Left lobe of liver (tissue), 2 donors: ENCODE measurements around the gene LGALS7B. TPM values are rescaled to one million over a fixed set of nuclear protein-coding genes. Genes with fewer than 3 reads are reported as not detected.
"Not testable (repeated sequence)": the region's sequence is repeated elsewhere in the genome, so short reads cannot be mapped to it uniquely, and the experiment has no call there.

Experiments used
- ATAC-seq: fragments of 200-7000 bp; cut with Tn5 transposase; one replicate; pipeline ENCODE4 v1.9.1; 2020; ENCODE audit warnings: mild to moderate bottlenecking, moderate library complexity
- DNase-seq: peaks from one replicate; pipeline ENCODE4 v3.0.0-alpha.2; 2020; ENCODE audit warnings: low spot score
- total RNA-seq: library from RNA; stranded (reverse); gene quantifications from one replicate; pipeline ENCODE4 v1.2.1, GENCODE V29; 2021
- donor health status: DM: no; HTN: no; CAD: no; lungs with moderate emphysema.
- donor health status: DM: no; HTN: yes; CAD: no.

The LGALS7B gene
- total RNA-seq, 1 donor from 2014 or later: not detected

DNA sequence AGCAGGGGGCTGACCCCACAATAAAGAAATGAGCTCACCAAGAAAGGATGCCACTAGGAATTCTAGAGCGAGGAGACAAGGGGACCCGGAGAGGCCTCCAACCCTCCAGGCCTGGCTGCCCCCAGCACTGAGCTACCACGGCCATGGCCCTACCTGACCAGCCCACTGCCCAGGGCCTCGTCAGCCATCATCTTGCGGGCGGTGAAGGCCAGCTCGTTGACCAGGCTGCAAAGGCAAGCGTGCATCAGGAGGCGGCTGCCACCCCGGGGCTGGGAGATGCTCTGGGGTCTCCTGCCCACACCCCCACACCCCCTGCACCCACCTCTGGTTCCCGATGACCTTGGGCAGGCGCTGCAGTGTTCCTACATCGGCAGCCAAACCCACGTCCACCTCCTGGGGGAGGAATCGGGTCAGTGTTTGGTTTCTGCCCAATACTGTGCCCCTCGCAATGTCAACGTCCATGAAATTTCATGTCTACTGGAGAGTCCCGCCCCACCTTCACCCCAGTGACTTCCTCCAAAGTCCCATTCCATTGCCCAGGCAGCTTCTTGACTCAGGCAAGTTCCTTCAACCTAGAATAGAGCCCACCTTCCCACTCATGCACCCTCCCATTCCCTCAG lies 27.2 kb downstream of the LGALS7B start:
- DNase-seq (no peak), ATAC-seq (no peak)

DNA sequence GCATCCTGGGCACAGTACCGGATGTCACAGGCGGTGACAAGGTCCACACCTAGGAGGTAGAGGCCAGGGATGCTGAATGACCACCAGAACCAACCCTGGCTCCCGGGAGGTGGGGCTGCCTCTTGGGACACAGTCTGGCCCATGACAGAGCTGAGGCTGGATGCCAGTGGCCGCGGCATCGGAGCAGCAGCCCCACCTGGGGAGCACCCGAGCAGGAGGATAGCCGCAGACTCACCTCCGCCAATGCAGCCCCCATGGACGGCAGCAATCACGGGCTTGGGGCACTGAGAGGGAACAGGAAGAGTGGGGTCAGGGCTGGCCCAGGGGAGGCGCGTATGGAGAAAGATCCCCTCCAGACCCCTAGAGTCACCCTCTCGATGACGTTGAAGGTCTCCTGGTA lies 28.1 kb downstream of the LGALS7B start:
- ATAC-seq (no peak), DNase-seq (no peak)

DNA sequence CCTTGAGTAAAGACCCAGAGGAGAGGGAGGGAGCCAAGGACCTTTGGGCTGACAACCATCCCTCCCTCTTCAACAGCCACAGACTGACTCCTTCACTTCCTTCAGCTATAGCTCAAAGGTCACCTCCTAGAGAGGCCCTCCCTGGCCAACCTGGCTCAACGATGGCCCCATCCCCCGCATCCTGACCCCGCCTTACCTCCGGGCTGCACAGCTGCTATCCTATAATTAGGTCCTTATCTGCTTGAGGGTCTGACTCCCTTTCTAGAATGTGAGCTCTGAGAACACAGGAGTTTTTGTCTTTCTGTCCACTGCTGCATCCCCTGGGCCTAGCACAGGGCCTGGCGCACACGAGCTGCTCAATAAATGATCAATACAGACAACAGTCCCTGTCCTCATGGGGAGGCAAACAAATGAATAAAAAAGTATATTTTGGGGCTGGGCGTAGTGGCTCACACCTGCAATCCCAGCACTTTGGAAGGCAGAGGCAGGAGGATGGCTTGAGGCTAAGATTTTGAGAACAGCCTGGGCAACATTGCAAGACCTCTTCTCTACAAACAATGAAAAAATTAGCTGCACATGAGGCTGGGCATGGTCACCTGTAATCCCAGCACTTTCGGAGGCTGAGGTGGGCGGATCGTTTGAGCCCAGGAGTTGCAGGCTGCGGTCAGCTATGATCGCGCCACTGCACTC lies 30.4 kb downstream of the LGALS7B start:
- ATAC-seq: peak; percentile 43
- DNase-seq: no peak

GRCh38 chr19:38821230-38821825 lies 32.3 kb downstream of the LGALS7B start:
- DNase-seq, ATAC-seq: not testable (repeated sequence)

- ATAC-seq, DNase-seq: not testable (repeated sequence)
Observed at GRCh38 chr19:38825936-38826335, 36.9 kb downstream of the LGALS7B start.

DNA sequence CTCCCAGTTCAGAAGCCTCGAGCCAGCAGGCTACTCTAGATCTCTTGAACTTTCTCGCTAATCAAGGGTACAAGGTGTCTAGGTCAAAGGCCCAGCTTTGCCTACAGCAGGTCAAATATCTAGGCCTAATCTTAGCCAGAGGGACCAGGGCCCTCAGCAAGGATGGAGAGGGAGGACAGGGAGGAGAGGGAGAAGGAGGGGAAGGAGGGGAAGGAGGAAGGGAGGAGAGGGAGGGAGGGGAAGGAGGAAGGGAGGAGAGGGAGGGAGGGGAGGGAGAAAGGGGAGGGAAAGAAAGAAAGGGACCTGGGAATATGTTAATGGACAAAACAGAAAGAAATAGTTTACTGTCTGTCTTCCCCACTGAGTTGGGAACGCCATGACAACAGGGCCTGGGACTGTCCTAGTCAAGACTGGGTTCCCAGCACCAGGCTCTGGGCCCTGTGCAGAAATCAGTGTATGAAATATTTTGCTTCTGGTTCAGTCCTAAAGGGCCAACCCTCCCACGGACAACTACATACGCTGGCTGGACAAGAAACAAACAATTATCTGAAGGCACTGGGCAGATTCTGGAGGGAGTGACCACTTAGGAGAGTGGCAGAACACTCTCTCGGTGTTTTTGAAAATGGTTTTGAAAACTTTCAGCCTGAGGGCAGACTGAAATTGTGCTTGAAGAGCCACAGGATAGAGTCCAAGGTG lies 38.0 kb downstream of the LGALS7B start:
- no peak for DNase-seq
- no peak for ATAC-seq

- not testable (repeated sequence) for DNase-seq, ATAC-seq
Observed at GRCh38 chr19:38829203-38829602, 40.2 kb downstream of the LGALS7B start.

DNA sequence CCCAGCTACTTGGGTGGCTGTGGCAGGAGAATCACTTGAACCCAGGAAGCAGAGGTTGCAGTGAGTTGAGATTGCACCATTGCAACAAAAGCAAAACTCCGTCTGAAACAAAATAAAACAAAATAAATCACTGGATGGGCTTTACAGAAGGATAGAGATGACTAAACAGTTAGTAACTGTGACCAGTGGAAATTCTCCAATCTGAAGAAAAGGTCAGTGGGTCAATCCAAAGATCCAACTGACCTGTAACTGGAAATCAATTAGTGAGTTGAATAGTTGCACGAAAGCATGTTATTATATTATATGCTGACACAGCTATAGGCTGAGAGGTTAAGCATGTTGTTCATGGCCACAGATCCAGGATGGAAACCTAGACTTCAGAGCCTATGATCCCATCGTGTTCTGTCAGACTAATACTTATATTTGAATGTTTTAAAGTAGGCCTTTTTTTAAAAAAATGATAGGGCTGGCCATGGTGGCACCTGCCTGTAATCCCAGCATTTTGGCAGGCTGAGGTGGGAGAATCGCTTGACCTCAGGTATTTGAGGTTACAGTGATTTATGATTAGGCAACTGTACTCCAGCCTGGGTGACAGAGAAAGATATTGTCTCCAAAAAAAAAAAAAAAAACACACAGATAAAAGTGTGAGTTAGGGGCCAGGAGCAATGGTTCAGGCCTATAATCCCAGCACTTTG lies 41.2 kb downstream of the LGALS7B start:
- no peak for ATAC-seq
- no peak for DNase-seq

DNA sequence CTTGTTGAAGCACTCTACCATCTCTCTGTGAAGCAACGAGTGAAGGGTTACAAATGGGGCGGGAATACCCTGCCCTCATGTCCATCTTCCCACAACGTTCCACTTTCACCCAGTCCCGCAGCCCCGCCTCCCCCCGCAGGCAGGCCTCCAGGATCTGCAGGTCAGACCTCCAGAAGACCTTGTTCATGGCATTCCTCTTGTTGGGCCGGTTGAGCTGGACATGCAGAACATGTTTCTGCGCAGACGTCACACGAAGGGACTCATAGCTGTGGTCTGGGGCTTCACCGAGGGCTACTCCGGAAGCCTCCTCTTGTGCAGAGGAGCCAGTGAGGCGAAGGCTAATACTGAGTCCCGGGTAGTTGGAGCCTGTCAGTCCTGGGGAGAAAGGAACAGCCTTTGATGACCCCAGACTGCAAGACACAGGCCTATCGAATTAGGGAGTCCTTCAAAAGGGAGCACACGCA lies 42.2 kb downstream of the LGALS7B start:
- DNase-seq: peak; percentile 95
- peak; percentile 78 for ATAC-seq

DNA sequence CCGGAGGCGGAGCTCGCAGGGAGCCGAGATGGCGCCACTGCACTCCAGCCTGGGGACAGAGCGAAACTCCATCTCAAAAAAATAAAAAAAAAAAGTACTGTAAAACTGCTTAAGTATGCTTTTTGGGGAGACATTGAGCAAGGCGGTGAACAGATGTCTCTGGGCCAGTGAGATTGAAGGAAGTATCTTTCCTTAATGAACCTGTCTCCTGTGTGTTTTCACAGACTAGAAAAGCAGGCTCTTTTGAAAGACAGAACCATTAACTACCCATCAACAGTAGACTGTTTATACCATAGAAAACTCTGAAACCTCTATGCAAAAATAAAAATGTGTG lies 44.1 kb downstream of the LGALS7B start:
- DNase-seq (no peak), ATAC-seq (no peak)

GRCh38 chr19:38834104-38834490 lies 45.1 kb downstream of the LGALS7B start:
- DNase-seq (no peak), ATAC-seq (no peak)

GRCh38 chr19:38834590-38834989 lies 45.6 kb downstream of the LGALS7B start:
- ATAC-seq (no peak), DNase-seq (no peak)

- DNase-seq (no peak), ATAC-seq (no peak)
Observed at GRCh38 chr19:38836159-38836982, 47.4 kb downstream of the LGALS7B start.

DNA sequence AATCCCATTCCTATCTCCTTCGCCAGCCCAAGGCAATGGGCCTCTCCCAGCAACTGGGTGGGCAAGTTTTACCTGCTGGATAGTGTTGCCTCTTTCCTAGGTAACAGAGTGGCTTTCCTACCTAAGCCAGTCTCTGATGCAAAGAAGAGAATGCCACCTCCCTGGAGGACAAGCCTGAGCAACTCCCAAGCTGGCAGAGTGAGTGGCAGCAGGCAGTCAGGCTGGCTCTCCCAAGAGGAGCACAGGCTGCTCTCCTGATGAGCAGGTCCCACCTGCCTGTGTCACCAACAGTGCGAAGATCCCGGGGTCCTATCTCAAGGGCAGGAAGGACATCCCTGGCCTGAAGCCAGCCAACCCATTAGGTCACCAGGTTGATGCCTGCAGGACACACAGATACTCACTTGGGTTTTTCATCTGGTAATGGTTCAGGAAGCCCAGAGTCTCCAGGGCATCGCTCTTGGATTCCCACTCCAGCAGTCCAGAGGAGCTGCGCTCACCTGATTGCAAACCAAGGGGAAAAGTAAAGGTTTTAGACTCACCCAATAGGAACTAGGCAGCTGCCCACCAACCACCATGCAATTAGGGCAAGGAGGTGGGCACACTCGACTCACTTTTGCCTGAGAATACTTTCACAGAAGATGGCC lies 48.1 kb downstream of the LGALS7B start:
- no peak for ATAC-seq
- DNase-seq: no peak

DNA sequence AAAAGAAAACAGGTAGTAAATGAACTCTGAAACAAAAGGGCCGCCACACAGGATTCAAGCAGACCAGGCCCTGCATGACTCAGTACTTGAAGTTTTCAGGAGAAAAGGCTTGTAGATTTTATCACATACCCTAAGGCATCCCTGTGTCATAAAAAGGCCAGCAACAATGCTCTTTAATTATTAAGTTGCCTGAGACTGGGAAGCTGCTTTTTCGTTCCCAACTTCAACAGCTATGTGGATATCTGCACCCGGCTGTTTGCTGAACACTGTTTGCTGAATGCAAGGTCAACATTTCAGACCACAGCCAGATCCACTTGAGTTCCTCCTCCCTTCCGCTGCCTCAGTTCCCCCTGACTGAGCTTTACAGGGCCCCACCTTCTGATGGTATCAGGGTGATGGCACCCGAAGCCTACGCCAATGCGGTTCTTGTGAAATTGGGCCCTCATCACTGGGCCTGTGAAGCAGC lies 48.7 kb downstream of the LGALS7B start:
- DNase-seq: no peak
- ATAC-seq: peak; percentile 57

GRCh38 chr19:38838208-38838985 lies 49.4 kb downstream of the LGALS7B start:
- DNase-seq: no peak
- peak; percentile 18 for ATAC-seq

DNA sequence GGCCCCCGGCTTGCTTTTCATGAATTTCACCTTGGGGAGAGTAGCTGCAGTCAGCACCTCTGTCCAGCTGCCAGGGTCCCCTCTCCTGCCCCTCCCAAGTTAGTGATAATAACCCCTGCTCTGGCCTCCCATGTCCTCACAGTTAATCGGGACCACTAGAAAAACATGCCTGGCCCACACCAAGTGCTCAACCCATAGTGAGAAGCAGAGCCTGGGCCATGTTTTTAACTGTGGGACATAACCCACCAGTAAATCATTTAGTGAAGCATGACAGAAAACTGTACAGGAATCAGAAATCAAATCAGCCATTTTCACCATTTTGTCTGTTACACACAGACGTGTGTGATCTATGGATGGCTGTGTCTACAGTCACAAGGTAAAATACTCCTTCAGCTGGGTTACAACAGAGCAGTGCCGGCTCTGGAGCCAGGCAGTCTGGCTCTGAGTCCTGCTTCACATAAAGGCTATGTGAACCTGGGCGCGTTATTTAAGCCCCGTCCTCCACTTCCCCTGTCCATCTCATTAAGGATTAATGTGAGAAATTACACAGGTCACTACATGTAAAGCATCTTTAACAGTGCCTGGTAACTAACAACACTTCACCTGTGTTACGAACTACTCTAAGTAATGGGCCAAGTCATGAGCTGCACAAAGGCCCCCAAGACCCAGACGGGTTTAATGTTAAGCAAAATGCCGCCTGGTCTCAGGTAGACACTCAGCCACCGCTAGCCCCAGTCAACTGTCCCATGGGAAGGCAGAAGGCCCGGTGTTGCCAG lies 50.2 kb downstream of the LGALS7B start:
- ATAC-seq: no peak
- no peak for DNase-seq
